Measurements from ENCODE around the gene SHF.

SHF gene

DNA sequence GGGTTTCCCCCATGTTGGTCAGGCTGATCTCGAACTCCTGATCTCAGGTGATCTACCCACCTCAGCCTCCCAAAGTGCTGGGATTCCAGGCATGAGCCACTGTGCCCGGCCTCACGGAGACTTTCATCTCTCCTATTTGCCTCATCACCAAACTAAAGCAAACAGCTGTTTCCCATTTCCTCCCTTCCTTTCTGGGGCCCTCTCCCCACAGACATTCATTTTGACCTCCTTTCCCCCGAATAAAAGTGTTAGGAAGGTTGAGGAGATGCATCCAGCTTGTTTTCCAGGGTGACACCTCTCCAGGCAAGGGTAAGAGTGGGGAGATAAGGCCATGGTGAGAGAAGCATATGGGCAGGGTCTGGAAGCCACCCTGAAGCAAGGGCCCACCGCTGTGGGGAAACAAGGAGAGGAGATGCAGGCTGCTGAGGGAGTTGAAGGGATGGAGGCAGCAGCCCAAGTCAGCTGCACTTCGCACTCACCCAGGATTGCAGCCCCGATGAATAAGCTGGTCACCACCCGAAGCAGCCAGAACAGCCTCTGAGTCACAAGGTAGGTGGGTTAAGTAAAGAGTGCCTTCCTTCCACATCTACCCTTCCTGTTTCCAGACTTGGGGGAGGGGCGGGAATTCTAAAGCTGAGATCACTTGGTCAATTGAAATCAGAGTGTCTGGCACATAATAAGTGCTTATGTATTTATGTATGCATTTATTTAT lies 65.9 kb downstream of the SHF start:
- DNase-seq: no peak

DNA sequence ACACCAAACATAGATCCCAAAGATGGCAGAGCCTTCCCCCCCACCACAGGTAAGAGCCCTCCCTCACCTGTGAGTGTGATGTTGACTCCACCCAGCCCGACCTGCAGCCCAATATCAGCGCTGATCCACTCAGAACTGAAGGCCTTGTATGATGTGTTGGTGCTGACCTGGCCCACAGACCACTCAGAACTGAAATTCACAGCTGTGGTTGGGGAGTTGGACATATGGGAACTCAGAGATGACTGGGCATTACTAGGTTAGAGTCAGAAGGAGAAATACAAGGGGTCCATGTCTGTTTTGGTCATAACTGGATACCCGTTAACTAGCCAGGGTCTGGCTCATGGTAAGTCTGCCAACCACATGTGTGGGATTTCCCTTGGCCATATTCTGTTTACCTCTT lies 66.7 kb downstream of the SHF start:
- DNase-seq: no peak

DNA sequence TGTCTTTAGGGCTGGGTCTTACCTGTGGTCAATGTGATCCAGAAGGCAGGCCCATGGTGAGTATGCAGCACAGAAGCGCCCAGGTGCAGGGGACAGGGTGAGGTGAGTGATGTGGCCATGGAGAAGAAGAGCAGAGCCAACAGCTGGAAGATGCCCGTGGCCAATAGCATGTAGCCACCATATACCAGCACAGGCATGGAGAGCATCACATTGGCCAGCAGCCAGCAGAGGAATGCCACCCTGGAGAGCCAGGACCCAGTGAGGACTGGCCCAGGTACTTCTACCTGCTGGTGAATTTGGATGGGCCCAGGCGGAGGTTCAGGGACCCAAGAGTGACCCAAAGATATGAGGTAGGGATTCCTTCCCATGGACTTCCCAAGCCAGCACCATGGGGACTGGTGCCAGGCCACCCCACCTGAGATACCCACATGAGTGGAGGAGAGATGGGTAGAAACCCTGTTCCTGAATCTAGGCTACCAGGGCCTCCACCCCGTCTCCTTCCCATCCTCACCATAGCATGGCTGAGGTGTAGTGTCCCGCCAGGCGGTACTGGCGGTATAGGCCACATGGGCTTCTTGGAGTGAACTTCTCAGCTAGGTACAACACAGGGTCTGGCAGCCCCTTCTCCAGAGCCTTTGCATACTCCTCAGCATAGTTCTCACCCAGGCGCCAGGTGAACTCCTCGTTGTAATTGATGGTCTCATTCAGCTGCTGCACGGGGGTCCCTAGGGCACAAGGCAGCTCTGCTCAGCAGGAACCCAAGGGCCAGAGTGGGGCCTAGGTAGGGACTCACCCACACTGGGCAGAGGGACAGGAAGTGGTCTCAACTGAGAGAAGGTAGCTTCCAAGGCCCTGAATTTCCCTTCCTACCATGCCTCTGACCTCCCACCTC lies 67.4 kb downstream of the SHF start:
- no peak for DNase-seq

DNA sequence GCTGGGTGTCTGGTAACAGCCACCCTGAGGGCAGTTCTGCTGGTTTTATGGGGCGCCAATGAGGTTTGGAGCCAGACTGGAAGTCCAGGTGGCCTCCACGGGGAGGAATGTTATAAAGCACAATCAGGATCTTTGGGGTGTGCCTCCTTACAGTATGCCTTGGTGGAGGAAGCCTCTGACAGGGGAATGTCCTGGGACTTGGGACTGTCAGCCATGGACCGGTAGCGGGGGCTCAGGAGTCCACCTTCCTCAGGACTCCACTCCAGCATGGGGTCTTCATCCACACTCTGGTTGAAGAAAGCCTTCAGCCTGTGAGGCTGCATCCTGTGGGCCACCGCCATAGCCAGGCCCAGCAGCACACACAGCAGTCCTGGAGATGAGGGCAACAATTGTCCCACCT lies 68.8 kb downstream of the SHF start:
- DNase-seq: no peak

DNA sequence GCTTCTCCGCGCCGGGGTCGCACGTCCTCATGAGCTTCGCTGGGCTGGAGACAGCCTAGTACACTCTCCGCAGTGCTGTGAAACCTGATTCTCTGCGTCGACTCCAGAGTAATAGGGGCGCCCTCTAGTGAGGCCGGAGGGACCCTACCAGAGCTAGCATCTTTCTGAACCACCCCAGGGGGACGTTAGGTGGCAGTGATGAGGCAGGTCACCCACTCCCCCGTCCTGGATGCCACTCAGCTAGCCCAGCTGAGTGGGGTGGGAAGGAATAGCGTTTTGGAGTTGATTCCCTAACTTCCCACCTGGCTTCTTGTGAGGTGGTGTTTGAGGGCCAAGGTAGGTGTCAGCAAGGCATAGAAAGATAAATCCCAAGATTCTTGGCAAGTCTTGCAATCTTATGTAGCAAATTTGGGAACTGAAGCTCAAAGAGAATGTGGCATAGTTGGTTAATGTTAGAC lies 69.6 kb downstream of the SHF start:
- peak; percentile 86 for DNase-seq

DNA sequence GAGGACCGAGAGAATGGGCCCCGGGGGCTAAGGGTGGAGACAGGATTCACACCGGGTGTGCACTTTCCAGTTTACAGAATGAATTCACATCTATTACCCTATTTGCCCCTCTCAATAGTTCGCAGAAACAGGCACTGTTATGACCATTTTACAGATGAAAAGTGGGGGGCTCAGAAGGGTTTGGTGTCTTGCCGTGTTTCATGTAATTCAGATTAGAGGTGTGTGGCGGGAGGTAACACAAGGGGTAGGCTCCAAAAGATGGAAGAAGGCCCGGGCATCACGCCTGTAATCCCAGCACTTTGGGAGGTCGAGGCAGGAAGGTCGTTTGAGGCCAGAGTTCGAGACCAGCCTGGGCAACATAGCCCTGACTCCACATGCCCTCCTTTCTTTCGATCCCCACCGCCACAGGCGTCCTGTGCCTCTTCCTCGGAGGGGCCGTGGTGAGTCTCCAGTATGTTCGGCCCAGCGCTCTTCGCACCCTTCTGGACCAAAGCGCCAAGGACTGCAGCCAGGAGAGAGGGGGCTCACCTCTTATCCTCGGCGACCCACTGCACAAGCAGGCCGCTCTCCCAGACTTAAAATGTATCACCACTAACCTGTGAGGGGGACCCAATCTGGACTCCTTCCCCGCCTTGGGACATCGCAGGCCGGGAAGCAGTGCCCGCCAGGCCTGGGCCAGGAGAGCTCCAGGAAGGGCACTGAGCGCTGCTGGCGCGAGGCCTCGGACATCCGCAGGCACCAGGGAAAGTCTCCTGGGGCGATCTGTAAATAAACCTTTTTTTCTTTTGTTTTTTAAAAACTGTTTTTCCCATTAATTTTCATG lies 70.2 kb downstream of the SHF start:
- DNase-seq: no peak

Measured in NCI-H146 (cell line).